Activated naive CD4-positive, alpha-beta T cell treated with anti-CD3 and anti-CD28 coated beads, Interleukin-2, amount 50 U/mL, for 16 hours (primary cell): ENCODE results near the gene ACACB.

Experiments used
- DNase-seq: peaks from one replicate; pipeline ENCODE4 v3.0.0-alpha.2; 2020

ACACB gene

GRCh38 chr12:109287181-109287580, 170.8 kb downstream of the ACACB start:
- no peak for DNase-seq

- DNase-seq: no peak
Observed at GRCh38 chr12:109287811-109288469, 171.6 kb downstream of the ACACB start.

- DNase-seq: no peak
Observed at GRCh38 chr12:109288571-109288970, 172.2 kb downstream of the ACACB start.

GRCh38 chr12:109289004-109289403, 172.6 kb downstream of the ACACB start:
- no peak for DNase-seq

GRCh38 chr12:109289551-109289950, 173.2 kb downstream of the ACACB start:
- no peak for DNase-seq

GRCh38 chr12:109290061-109290460, 173.7 kb downstream of the ACACB start:
- no peak for DNase-seq

- DNase-seq: no peak
Observed at GRCh38 chr12:109291117-109291516, 174.7 kb downstream of the ACACB start.

- DNase-seq: no peak
Observed at GRCh38 chr12:109291521-109292341, 175.3 kb downstream of the ACACB start.

GRCh38 chr12:109292342-109292711, 175.9 kb downstream of the ACACB start:
- no peak for DNase-seq

- no peak for DNase-seq
Observed at GRCh38 chr12:109293106-109293505, 176.7 kb downstream of the ACACB start.

- no peak for DNase-seq
Observed at GRCh38 chr12:109294286-109294796, 178.0 kb downstream of the ACACB start.

- DNase-seq: no peak
Observed at GRCh38 chr12:109295764-109296425, 179.5 kb downstream of the ACACB start.

- no peak for DNase-seq
Observed at GRCh38 chr12:109296431-109296830, 180.0 kb downstream of the ACACB start.

- no peak for DNase-seq
Observed at GRCh38 chr12:109299849-109300248, 183.5 kb downstream of the ACACB start.

GRCh38 chr12:109301643-109302168, 185.3 kb downstream of the ACACB start:
- no peak for DNase-seq

GRCh38 chr12:109302358-109302757, 186.0 kb downstream of the ACACB start:
- DNase-seq: no peak

GRCh38 chr12:109302770-109303169, 186.4 kb downstream of the ACACB start:
- DNase-seq: no peak

GRCh38 chr12:109304485-109304884, 188.1 kb downstream of the ACACB start:
- DNase-seq: no peak

- DNase-seq: no peak
Observed at GRCh38 chr12:109305547-109305946, 189.2 kb downstream of the ACACB start.

- DNase-seq: no peak
Observed at GRCh38 chr12:109307051-109307450, 190.7 kb downstream of the ACACB start.

- no peak for DNase-seq
Observed at GRCh38 chr12:109308534-109309380, 192.4 kb downstream of the ACACB start, which contains the start of gene FOXN4. Gene FOXN4 (minus strand): TSS chr12:109309284. CDS start chr12:109308321, 963 bp downstream.
